Stimulated activated naive CD8-positive, alpha-beta T cell treated with anti-CD3 and anti-CD28 coated beads, Interleukin-15, Interleukin-2, amounts not matched to agents 100 U/mL and 50 U/mL, for 24 hours (primary cell): ENCODE measurements around the gene FOXP4.

ENCODE experiments used
- ATAC-seq: fragments of 150-1000 bp; cut with Tn5 transposase; one replicate; pipeline ENCODE4 v1.10.0; 2021
- DNase-seq: peaks from one replicate; pipeline ENCODE4 v3.0.0; 2021

The FOXP4 gene

DNA sequence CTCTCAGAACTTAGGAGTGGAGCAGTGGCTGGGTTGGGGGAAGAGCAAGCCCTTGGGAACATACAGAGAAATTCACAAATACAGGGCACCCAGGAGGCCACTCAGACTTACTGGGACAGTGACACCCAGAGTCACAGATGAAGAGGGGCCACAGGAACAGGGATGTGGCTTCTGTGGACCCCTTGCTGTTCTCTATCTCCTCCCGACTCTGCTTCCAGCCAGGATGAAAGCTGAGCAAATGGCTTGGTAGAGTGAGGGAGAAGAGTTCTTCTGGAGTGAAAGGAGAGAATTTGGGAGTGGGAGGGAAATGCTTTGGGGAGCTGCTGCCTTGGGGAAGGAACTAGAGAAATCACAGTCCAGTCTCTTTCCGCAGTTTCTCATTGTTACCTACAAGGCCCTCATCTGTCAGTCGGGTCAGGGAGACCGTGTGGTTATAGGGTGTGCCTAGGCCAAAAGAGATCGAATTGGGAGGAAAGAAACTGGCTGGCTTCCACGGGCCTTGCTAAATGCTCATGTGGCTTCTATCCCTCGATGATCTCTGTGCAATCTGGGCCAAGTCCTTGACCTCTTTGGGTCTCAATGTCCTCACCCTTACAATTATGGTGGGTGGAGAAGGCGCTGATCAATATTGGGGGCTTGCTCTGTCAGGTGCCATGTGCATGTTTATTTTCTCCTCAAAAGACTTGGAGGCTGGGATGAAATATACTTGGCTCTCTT, 17.0 kb downstream of the FOXP4 start:
- DNase-seq (no peak), ATAC-seq (no peak)

DNA sequence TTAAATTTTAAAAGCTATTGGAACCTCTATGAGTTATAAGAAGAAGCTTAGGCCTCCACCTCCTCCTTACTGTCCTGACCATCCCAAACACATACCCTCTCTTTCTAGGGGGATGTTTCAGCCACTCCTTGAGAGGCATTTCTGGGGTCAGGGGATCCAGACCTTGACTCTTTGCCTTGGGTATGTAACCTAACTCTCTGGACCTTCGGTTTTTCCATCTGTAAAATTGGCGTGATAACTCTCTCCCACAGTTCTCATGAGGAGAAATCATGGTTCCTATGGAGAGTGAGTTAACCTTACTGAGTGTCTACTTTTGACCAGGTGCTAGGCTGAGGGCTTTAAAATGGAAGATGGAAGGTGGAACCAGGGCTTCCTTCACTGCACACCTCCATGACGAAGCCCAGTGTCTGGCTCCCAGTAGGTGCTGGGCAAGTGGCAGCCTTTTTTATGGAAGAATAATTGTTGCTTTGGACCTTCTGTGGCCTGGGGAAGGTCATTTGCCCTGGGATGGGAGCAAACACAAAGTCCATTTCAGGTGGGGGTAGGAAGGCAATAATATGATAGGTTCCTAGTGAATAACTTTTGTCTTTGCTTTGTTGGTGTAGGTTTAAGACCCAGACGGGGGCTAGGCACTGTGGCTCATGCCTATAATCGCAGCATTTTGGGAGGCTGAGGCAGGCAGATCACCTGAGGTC, 18.4 kb downstream of the FOXP4 start:
- no peak for DNase-seq
- ATAC-seq: no peak

DNA sequence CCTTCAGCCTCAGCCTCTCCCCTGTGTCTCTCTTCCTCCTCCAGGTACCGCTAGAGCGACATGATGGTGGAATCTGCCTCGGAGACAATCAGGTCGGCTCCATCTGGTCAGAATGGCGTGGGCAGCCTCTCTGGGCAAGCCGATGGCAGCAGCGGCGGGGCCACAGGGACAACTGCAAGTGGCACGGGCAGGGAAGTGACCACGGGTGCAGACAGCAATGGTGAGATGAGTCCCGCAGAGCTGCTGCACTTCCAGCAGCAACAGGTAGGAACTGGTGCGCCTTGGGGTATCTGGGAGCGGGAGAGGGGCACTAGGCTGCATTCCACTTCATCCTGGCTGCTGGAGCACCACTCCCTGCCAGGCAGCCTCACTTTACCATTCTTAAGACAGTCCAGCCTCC, 19.5 kb downstream of the FOXP4 start:
- DNase-seq (no peak), ATAC-seq (no peak)

DNA sequence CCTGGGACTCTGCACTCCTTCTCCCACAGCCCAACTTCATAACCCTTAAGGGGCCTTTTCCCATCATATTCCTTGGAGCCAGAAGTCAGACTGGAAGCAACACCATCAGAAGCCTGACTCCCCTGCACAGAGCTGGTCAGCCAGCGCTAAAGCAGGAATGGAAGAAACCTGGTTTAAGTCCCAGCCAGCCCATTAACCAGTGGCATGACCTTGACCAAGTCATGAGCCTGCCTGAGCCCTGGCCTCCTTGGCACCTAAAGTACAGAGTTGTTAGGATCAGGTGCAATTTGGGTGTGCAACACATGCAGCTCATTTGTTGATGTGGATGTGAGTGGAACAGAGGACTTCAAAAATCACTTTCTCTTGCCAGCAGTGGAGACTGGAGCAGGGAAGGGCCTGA, 20.8 kb downstream of the FOXP4 start:
- DNase-seq: no peak
- no peak for ATAC-seq

- ATAC-seq: no peak
- no peak for DNase-seq
Observed at GRCh38 chr6:41567684-41568083, 21.5 kb downstream of the FOXP4 start.

- no peak for ATAC-seq
- DNase-seq: no peak
Observed at GRCh38 chr6:41568202-41568584, 22.0 kb downstream of the FOXP4 start.

DNA sequence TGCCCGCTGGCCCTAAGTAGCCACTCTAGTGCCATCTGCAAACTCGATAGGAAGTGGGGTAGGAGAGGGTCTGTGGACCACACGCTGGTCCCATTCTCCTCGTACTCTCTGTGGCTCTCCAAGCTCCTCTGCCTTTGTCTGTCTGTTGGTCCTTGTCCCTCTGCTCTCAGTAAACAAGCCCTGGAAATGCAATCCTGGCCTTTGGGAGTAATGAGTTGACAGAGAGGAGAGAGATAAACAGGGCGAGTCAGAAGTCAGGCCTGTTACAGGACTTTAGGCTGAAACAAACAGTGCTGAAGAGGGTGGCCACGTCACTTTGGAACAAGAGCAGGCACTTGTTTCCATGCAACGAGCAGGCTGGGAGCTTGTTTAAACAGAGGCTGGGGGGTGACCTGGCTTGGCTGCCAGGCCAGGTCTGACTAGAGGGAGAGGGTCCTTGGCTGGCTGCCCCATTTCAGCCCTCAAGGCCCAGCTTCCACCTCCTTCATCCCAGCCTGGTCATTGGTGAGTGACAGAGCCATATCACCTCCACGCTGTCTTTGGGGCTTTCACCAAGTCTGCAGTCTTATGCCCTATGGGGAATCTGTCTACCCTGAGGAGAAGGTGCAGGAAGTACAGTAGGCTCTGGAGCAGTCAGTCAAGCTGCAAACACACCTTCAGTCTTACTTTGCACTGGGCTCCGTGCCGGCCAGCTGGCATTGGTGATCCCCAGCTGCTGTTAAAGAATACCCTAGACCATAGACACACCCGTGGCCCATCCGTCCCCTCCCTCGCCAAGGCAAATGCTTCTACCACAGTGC, 22.6 kb downstream of the FOXP4 start:
- DNase-seq: no peak
- no peak for ATAC-seq

DNA sequence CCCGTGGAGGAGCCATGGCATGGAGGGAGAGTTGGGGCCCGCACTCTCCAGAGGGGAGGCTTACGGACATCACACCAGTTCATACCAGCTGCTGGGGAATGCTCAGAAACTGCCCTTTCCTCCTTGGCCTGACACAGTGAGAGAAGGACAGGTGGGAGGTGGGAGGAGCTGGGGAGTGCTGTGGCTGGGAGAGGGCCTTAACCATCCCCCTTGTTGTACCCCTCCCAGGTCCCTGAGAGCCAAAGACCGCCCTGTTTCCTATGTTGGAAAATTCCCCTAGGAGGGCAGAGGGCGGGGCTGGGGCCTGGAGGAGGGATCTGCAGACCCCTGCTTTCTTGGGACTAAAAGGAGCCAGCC, 24.1 kb downstream of the FOXP4 start:
- DNase-seq (no peak), ATAC-seq (no peak)

DNA sequence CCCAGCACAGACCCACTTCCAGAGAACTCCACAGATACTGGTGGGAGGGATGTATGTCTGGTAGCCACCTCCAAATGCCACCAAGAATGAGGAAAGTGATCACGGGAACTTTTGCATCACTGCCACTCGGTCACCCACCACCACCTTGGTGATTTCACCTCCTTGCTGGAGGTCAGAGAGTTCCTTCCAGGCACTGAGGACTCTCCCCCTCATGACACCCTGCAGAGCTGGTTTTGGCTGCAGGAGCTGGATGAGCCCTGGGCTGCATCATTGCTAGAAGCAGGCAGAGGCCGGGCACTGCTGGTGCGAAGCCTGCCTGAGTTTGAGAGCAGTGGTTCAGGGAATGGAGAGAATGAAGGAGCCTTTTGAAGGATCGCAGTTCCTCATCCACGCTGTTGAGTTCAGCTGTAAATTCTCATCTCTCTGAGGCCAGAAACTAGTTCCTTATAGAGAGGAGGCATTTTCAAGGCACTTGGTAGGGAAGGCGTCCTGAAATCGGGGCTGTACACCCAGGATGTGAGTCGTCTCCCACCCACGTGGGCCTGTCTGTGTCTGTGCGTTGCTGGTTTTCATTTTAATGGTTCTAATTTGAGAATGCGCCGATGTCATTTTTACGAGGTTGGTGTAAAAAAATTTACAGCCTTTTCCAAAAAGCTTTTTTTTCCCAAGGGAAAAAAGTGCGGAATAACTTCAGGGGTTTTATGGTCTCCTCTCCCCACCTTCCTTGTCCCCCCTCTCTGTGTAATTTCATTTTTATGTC, 25.0 kb downstream of the FOXP4 start:
- peak; percentile 66 for ATAC-seq
- DNase-seq: peak; percentile 45

GRCh38 chr6:41572613-41573012, 26.4 kb downstream of the FOXP4 start:
- ATAC-seq (no peak), DNase-seq (no peak)

GRCh38 chr6:41573276-41573675, 27.1 kb downstream of the FOXP4 start:
- no peak for ATAC-seq

GRCh38 chr6:41573985-41574384, 27.8 kb downstream of the FOXP4 start:
- no peak for ATAC-seq
- no peak for DNase-seq

More at GRCh38 chr6:41573276-41573675, 27.1 kb downstream of the FOXP4 start:
- no peak for DNase-seq

DNA sequence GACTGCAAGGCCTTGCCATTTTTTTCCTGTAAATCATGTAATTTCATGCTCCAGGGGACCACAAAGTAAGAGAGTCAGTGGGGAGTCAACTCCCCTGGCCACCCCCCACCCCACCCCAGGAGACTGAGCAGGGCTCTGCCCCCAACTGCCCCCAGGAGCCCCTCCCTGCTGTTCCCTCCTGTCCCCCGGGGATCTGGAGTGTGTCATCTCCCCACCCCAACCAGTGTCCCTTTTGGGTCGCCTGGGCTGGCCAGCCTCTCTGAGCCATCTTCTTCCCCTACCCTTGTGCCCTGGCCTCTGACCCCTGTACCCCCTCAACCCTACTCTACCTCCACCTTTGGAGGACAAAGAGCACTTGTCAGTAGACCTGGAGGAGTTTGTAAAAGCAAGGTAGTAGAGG, 29.4 kb downstream of the FOXP4 start:
- ATAC-seq (no peak), DNase-seq (no peak)

- no peak for ATAC-seq
- no peak for DNase-seq
Observed at GRCh38 chr6:41576667-41577066, 30.5 kb downstream of the FOXP4 start.

GRCh38 chr6:41577356-41578216, 31.4 kb downstream of the FOXP4 start:
- DNase-seq (no peak), ATAC-seq (no peak)

DNA sequence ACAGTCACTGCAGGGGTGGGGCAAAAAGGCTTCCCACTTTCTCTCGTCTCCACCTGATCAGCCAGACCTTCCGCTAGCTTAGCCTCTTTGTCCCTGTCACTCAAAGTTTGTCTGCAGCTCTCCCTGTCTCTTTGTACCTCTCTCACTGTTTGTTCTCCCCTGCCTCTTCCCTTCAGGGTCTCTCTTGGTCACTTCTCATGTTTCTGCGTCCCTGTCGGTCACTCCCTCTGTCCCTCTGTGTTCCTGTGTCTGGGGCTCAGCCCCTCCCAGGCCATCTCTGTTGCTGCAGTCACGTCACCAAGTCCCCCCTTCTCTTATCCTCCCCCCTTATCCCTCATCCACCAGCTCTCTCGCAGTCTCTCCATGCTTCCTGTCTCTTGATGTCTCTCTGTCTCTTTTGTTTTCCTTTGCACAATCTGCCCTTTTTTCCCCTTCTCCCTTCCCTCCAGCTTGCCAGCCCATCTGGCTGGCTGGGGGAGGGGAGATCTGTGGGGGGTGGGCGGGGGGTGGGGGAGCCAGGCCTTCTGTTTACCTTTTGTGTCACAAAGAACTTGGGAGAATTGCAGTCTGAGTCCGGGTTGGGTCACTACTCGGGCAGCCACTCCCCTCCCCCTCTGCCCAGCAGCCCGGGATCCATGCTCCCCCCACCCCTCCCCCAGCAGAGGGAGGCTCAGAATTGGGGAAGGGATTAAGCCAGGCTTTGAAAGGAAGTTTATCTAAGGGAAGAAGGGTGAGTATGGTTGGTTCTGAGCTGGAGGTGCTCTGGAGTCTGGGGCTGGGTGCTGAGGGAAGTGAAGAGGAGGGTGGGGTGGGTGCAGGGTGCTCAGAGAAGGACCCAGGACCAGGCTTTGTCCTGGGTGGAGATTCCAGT, 32.3 kb downstream of the FOXP4 start:
- DNase-seq (no peak), ATAC-seq (no peak)

DNA sequence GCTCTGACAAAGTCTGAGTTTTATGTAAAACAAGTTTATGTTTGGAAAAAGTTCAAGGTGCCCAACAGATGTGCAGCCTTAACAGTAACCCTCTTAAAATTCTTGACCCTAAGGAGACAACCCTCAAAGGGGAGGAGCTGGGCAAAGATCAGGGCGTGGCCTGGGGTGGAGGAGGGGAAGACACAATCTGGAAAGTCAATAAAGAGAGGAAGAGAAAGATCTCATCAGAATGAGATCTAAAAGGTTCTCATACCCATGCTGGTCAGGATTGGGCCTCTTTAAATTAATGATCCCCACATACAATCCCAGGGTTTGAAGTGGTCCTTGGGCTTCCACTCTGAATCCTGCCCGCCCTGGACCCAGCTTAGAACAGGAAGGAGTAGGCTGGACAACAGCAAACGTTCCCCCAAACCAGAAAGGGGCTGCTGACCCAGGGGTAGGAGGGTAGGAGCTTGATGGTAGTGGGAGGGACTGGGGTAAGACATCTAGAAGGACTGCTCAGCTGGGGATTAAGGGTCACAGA, 33.0 kb downstream of the FOXP4 start:
- no peak for ATAC-seq

GRCh38 chr6:41580690-41581089, 34.5 kb downstream of the FOXP4 start:
- ATAC-seq (no peak), DNase-seq (no peak)

More for the DNA sequence above, 33.0 kb downstream of the FOXP4 start:
- no peak for DNase-seq

- ATAC-seq: no peak
- DNase-seq: no peak
Observed at GRCh38 chr6:41581381-41581991, 35.3 kb downstream of the FOXP4 start.

GRCh38 chr6:41582540-41582939, 36.4 kb downstream of the FOXP4 start:
- DNase-seq: no peak
- no peak for ATAC-seq
